Stimulated activated CD4-positive, alpha-beta T cell treated with anti-CD3 and anti-CD28 coated beads, Interleukin-12 subunit alpha, Interleukin-12 subunit beta, amount 100 ng/mL, for 48 hours (primary cell): ENCODE measurements around the gene IFIT3.
"Not testable (repeated sequence)": the region's sequence is repeated elsewhere in the genome, so short reads cannot be mapped to it uniquely, and the experiment has no call there.

Experiments
- DNase-seq, 3 donors: peaks; one replicate each; pipeline ENCODE4 v3.0.0-alpha.2; 2020; ENCODE audit warnings: low read depth in 2 of 3, low spot score in 1 of 3

The IFIT3 gene

DNA sequence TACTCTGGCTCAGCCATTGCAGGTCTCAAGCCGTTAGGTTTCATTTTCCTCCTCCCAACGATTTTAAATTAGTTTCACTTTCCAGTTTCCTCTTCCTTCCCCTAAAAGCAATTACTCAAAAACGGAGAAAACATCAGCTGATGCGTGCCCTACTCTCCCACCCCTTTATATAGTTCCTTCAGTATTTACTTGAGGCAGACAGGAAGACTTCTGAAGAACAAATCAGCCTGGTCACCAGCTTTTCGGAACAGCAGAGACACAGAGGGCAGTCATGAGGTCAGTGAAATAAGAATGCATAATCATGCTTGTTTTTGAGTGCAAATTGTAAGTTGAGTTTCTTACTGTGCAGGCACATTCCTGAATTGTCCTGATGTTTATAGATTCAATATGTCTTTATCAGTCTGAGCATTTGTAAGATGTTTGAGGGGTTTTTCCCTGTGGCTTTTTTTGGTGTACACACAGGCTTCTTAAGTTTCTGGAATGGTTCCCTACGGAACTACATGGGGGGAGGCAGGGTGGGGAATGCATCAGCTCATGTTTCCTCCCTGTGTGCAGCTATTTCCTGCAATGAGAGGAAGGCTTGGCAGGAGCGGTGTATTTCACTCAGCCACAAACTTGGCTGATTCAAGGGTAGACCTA lies at the start of gene IFIT3:
Gene IFIT3, plus strand, starts transcription at position 195 of the 639 bp plus-strand sequence. Its CDS starts 77 bp downstream, at position 272.
- DNase-seq: no peak

DNA sequence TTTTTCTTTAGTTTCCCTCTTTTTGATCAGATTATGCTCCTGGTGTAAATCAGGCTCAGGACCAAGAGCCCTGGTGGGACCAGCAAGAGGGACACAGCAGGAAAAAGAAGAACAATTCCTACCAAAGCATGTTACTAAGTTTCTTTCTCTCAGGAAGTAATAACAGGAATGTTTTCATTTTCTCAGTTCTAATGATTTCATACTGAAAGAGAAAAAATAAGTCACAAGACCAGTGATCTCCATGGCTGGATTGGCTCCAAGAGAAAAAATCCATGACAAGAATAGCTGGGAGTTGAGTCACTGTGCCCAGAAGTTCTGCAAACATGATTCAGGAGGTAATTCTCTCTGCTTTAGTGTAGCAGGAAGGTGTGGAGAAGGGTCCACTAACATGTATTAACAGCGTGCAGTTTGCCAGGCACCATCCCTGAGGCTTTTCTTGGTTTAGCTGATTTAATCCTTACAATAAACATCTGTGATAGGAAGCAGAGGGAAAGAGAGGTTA lies 49.7 kb upstream of the IFIT3 start:
- DNase-seq: no peak

- DNase-seq: no peak
Observed at GRCh38 chr10:89278900-89279392, 48.9 kb upstream of the IFIT3 start.

- DNase-seq: no peak
Observed at GRCh38 chr10:89279421-89279869, 48.4 kb upstream of the IFIT3 start.

DNA sequence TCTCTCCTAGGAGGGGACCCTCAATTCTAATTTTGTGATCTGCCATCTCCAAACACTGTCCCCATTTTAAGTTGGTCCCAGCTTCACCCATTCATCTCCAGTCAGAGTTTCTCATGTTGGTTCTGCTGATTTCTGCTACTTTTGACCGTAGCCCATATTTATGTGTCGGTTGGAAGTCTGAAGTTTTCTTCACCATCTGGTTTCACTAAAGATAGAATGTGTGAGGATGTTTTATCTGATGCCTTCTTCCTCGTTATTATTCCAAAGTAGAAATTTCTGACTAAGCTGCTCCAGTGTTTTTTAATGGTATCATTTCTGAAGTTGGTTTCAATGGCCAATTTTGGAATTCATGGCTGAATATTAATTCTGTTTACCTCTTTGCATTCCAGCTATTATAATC lies 47.3 kb upstream of the IFIT3 start:
- no peak for DNase-seq

GRCh38 chr10:89281606-89282395 lies 46.0 kb upstream of the IFIT3 start:
- DNase-seq: no peak

DNA sequence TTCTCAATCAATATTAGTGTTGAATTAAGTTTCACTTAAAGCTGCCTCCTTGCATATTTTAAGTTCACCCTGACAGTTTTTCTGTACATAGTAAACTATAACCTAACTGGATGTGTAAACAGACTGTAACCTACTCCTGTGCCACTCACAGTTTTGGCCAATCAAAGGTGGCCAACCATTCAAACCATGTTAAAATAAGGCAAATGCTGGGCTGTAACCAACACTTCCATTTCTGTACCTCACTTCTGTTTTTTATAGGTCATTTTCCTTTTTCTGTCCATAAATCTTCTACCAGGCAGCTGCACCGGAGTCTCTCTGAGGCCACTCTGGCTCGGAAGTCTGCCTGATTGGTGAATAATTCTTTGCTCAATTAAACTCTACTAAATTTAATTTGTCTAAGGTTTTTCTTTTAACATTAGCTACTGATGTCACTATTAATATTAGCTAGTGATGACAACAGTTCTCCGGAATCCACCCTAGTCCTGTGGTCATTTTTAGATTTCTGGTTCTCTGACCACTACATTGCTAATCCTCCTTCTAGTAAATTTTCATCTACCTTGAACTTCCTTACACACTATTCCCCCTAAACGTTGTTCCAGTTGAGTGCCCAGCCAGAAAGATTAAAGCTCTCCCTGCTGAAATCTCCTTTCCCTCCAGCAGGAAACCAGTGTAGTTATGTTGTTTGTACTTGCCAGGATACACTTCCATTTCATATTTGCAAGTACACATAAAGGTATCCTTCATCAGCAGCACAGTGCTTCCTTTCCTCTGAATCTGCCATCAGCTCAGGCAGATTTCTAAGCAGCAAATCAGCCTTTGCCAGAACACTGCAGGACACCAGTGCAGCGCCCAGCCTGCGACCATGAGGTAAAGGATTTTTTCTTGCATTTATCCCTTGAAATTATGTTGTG lies 44.5 kb upstream of the IFIT3 start:
- no peak for DNase-seq

GRCh38 chr10:89283936-89284475 lies 43.8 kb upstream of the IFIT3 start:
- DNase-seq: no peak

GRCh38 chr10:89284711-89285110 lies 43.1 kb upstream of the IFIT3 start:
- DNase-seq: not testable (repeated sequence)

DNA sequence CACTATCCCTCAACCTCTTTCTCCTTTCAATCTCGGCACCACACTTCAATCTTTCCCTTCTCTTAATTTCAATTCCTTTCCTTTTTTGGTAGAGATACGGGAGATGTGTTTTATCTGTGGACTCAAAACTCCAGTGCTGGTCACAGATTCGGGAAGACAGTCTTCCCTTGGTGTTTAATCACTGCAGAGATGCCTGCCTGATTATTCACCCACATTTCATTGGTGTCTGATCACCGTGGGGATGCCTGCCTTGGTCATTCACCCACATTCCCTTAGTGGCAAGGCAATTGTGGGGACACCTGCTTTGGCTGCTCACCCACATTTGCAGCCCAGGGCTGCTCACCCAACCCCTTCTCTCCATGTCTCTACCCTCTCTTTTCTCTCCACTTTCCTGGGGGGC lies 42.5 kb upstream of the IFIT3 start:
- DNase-seq: not testable (repeated sequence)

DNA sequence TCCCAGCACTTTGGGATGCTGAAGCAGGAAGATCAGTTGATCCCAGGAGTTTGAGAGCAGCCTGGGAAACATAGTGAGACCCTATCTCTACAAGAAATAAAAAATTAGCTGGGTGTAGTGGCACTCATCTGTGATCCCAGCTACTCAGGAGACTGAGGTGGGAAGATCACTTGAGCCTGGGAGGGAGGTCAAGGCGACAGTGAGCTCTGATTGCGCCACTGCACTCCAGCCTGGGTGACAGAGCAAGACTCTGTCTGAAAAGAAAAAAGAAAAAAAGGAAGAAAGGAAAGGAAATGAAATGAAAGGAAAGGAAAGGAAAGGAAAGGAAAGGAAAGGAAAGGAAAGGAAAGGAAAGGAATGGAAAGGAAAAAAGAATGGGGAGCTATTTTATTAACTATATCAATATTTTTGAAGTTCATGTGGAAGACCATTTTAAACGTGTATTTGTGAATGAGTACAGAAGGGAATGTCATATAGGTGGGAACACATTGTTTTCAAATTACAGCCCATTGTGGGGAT lies 33.0 kb upstream of the IFIT3 start:
- no peak for DNase-seq

DNA sequence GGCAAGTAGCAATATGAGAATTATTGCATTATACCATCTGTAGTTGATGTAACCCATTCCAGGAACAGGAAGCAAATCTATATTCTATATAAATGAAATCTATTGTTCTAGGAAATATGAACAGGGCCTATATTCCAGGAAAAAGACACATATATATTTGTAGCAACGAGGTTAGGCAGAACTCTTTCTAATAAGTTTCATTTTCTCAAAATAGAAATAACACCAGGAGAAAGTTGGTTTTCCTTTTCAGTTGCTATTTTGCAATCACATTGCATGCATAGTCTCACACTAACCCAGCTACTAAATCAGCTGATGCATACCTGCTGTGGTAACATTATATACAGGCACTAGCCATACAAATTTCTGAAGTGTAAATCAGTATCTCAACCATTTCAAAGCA lies 32.2 kb upstream of the IFIT3 start:
- no peak for DNase-seq

DNA sequence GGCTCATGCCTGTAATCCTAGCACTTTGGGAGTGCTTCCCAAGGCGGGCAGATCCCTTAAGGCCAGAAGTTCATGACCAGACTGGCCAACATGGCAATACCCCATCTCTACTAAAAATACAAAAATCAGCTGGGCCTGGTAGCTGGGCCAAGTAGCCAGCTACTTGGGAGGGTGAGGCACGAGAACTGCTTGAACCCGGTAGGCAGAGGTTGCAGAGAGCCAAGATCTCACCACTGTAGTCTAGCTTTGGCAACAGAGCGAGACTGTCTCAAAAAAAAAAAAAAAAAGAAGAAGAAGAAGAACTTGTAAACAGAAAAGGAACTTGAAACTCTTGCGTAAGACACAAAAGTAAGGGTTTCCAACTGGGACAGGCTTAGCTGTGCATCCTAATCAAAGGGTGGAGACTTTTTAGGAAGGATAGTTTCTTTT lies 31.6 kb upstream of the IFIT3 start:
- DNase-seq: no peak

DNA sequence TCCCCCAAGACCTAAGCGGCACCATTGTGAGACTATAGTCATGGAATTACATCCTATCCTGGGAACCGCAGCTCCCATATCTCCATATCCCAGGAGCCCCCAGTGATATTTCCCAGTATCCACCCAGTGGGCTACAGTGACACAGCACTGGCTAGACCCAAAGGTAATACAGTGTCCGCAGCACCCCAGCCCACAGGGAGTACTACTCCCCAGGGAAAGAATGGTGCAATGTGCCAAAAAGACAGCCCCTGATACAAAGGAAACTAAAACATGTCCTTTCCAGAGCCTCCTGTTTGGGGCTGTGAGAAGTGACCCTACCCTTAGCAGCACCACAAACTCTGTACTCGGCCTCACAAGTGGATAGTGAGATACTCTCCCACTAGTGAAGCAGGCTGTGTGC lies 30.4 kb upstream of the IFIT3 start:
- DNase-seq: no peak

DNA sequence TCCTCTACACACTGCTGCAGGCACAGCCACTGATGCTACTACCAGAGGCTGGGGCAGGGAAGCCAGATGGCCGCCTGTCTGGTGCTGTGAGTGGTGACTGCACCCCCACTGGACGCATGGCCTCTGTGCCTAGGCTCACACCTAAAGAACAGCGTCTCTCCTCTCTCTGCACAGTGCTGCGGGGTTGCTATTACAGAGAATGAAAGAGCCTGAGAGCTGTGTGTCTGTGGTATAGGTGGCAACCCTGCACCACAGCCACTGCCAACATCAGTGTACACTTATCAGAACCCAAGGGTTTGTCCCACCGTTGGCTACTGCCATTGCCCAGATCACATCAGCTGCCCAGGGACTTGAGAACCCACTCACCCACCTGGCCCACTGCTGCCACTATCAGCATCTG lies 30.0 kb upstream of the IFIT3 start:
- no peak for DNase-seq

GRCh38 chr10:89299031-89299430 lies 28.8 kb upstream of the IFIT3 start:
- no peak for DNase-seq

DNA sequence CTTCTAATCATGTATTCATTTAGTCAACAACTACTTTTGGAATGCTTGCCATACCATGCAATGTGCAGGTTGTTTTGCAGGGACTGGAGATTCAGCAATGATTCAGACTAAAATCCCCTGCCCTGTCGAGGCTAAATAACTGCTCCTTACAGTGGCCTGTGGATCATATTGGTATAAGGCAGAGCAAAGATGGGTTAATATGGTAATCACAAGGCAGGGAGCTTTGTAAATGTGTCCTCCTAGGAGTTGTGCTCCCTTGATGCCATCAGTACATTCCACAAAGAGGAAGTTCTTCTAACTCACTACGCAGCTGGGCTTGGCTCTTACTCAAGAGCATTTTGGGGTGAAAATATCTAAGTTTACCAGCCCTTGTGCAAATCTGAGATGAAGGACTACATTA lies 26.6 kb upstream of the IFIT3 start:
- DNase-seq: no peak

GRCh38 chr10:89301721-89302445 lies 25.9 kb upstream of the IFIT3 start, which contains the start of gene IFIT2:
IFIT2 (plus strand) TSS chr10:89302046; CDS start chr10:89302124, 78 bp downstream.
- DNase-seq: no peak

DNA sequence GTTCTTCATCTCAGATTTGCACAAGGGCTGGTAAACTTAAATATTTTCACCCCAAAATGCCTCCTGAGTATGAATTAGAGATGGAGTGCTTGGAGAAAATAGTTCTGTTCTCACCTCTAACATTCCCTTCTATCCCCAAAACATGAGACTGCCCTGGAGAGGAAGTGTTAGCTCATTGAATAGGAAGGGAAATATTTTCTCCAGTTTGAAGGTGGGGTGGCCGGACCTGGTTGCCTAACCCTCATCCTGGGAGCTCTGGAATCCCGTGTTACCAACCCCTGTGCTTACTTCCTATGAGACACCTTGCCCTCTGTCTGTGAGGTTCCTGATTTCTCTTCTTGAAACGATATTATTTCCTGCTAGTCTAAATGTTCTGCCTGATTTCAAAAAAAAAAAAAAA lies 25.2 kb upstream of the IFIT3 start:
- DNase-seq: no peak

- no peak for DNase-seq
Observed at GRCh38 chr10:89303161-89303560, 24.6 kb upstream of the IFIT3 start.
